HG02759 (cell line): ENCODE results near the gene DAAM2.
A peak's percentile ranks its signal among the peaks of the same experiment; 100 is the strongest.

ENCODE experiments used
- ATAC-seq: cut with Tn5 transposase; IDR thresholded peaks from one replicate; pipeline ENCODE4 v1.9.1; 2021; ENCODE audit warnings: mild to moderate bottlenecking, moderate library complexity; ENCODE audit not compliant: unreplicated experiment

The DAAM2 gene

DNA sequence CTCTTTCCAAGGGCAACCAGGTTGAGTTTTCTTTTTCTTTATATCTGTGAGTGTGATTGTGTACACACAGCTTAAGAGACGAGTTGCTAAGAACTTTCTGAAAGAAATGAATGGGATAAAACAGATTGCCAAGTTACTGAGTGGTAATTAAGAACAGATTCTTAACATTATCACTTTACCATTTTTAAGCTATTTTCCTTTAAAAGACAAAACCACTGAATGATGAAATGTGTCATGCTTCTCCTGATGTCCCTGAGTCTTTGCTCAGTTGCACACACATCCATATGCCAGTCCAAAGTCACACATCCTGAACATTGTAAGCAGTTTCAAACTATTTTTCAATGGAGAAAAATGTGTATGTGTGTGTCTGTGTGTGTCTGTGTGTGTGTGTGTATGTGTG, 5.5 kb upstream of the DAAM2 start:
- no peak for ATAC-seq

DNA sequence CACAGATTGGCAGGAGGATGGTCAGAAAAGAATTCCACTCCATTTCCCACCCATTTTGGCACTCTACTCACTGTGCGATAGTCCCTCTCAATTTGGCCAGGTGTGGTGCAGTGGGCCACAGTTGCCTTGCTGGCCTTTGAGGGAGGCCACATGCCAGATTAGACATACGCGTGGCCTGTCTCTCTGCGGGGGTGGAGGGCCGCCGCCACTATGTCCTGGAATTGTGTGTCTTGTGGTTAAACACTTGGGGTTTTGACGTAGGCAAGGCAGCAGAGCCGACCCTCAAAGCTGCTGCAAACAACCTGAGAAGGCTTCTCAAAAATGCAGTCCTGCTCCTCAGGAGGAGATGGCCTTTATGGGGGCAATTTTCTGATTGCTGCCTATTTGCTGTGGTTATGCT, 4.9 kb upstream of the DAAM2 start:
- no peak for ATAC-seq

DNA sequence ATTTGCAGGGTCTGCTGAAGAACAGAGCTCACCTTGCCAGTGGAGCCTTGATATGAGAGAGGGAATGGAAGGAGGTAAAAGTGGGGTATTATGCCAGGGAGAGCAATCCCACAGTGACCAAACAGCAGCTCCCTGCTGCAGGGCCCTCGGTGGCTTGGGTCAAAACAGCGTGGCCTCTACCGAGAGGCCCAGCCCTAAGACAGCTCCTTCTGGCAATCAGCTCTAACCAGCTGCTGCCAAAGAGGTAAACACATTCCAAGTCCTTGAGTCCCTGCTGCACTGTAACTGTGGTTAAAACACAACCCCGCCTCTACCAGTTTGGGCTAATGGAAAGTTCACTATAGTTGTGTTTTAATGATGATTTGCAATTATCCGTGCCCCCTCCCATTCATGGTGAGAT, 1.4 kb upstream of the DAAM2 start:
- no peak for ATAC-seq

DNA sequence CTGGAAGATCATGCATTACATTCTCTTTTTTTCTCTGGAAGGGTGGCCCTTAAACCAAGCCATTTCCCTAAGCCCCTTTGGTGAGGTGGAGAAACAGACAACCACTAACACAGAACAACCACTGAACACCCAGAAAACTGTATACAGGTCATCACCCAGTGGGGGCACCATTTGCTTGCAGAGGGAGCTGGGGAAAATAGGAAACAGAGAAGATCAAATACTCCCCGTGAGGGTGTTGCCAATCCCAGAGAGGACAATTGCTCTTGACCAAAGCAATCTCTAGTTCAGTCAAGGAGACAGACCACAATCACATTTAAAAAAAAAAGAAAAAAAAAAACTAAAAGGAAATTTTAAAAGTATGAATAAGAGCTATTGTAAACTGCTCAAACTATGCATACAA, 865 bp upstream of the DAAM2 start:
- no peak for ATAC-seq

DNA sequence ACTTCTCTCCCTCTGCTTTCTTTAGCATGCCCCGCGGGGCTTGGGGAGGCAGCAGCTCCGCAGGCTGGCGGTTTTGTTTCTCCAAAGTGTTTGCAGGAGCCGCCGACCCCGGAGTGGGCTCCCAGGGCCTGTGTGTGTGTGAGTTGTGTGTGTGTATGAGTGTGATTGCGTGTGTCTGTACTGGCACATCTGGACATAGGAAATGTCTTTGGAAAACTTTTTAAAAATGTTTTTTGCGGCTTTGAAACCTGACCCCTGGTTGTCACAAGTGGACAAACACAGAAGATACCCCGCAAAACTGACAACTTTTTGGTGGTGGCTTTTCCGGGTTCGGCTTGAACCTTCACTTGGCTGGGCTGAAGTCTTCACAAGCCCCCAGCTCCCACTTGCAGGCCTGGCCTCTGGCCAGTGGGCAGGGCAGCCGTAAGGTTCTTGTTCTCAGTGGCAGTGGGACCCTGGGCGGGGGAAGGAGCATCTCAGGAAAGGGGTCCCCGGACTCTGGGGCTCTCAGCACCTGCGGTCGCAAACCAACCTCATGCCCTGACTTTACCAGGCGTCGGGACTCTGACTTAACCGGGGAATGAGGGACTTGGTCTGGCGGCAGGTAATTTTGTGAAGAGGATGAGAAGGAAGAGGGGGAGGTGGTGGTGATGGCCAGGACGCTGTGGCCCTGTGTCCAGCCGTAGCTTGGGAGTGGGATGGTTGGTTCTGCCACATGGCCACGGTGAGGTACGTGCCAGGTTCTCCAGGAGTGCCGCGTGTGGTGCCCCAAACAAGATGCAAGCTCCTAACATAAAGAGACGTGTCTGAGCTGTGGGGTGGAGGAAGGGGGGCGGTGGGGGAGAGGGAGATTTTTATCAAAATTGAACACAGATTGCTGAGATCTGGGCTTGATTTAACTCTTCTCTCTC, 619 bp downstream of the DAAM2 start:
- ATAC-seq: no peak

DNA sequence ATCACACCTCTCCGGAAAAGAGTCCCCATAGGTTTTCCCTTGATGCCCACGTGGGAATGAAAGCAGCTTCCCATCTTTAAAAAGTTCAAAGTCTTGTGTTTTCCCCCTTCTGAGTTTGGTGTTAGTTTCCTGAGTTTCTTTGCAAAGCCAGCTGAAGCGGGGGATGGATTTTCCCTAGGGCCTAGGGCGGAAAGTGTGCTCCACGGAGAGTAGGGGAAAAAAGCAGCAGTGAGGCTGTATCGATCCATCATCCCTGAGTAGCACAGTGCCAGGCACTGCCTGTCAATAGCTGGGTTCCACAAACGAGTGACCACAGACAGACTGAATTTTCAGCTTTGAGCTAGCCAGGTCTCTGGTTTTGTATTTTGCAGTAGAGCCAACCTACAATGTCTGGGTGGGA, 1.3 kb downstream of the DAAM2 start:
- ATAC-seq: no peak

DNA sequence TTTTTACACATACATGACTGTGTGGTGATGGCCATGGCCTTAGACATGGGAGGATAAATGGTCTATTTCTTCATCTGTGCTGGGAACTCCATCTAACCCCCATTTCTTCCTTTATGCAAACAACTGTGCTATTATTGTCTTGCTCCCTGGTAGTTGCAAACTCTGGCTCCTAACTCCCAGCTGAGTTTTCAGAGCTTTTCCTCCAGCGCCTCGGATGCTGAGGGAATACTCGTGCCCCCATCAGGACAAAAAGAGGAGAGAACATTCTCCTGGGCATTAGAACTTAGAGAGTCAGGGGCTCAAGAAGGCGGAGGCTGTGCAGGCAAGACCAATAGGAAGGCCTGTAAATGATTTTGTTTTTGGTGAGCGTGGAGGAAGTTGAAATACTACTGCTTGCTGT, 2.1 kb downstream of the DAAM2 start:
- ATAC-seq: no peak

DNA sequence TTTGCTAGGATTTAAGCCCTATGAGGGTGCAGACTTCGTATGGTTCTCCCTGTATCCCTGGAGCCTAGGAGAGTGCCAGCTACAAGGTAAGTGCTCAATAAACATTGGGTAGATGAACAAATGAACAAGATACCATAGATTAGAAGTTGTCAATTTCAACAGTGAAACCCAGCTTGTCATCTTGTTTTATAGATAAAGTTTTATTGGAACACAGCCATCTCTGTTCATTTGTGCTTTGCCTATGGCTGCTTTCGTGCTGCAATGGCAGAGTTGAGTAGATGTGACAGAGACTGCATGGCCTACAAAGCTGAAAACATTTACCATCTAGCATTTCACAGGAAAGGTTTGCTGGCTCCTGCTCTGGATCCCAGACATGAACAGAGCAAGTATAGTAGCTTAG, 5.6 kb downstream of the DAAM2 start:
- ATAC-seq: no peak

DNA sequence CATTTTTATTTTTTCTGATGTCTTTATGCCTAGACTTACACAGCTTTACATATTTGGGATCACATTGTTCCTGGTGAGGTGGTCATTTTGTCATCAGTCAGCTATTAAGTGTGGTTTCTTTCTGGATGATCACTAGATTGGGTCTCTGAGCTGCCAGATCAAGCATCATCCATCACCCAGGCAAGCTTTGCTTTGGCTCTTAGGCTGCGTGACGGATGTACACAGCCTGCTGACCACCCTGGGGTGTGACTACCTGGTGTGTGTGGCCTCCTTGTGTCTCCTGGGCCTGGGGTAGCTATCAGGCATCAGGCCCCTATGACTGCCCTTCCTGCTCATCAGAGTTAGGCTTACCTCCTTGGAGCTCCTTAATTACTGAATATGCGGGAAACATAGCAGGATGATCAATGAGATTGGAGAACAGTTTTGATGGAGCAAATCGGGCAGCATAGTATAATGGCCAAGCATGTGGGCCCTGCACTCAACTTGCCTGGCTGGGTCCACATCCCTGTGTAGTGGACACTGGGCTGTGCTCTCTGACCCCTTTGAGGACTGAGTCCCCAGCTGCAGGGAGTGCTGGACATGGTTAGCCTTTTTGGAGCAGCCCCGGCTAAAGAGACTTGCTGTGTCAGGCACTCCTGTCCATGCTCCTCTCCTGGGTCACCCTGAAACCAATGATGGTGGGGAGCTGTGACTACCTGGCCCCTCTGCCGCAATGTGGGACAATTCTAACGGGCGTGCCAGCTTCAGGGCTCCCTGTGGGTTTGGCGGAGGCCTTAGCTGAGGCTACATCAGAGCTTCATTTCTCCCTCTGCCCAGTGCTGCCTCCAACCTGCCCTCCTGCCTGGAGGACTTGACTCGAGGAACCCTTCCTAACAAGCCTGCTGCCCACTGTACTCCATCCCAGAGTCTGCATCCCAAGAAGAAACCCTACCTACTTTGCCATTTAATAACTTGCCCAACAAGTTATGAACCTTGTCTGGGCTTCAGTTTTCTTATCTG, 8.2 kb downstream of the DAAM2 start:
- no peak for ATAC-seq

DNA sequence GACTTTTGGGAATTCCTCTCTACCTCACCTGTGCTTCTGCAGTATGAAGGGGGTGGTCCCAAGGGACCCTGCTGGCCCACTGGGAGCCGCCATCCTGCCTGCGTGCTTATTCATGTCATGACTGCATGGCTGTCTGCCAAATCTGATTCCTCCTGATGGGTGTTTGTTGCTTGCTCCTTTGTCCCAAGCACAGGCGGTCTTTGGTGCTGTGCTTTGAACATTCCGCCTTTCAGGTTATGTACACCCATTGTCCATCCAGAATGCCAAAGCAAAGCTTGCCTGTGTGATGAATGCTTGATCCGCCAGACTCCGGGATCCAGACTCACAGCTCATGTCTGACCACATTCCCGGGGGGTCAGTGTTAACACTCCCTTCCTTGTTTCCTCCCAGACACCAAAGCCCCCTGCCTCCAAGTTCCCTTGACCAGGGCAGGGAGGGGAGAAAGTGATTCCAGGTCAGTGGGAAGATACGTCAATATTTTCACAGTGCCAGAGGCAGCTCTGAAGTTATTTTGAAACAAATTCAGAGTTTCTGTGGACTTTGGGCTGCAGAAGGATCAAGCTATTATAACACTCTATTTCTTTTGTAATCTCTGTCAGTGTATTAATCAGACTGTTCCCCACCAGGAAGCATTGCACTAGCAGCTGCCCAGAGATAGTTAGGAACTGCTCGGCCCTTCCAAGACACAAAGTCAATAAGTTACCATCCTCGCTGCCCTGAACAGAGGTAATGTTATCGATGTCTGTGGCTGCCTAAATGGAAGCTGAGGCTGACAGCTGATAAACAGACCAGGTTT, 9.5 kb downstream of the DAAM2 start:
- no peak for ATAC-seq

DNA sequence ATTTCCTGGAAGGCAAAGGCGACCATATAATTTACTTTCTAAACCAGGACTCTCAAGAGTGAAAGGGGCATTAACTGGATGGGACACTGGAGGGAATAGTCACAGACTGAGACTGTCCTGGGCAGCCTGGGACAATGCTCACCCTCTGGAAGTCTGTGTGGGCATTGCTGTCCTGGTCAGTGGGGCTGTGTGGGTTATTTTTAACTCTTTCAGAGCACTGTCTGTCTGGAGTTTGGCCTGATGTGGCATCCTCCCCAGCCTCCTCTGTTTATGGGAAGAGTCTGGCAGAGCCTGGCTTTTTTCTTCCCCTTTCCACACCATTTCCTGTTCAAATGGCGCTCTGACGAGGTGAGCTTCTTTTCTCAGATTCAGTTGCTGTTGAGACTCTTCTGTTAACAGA, 11.7 kb downstream of the DAAM2 start:
- no peak for ATAC-seq

DNA sequence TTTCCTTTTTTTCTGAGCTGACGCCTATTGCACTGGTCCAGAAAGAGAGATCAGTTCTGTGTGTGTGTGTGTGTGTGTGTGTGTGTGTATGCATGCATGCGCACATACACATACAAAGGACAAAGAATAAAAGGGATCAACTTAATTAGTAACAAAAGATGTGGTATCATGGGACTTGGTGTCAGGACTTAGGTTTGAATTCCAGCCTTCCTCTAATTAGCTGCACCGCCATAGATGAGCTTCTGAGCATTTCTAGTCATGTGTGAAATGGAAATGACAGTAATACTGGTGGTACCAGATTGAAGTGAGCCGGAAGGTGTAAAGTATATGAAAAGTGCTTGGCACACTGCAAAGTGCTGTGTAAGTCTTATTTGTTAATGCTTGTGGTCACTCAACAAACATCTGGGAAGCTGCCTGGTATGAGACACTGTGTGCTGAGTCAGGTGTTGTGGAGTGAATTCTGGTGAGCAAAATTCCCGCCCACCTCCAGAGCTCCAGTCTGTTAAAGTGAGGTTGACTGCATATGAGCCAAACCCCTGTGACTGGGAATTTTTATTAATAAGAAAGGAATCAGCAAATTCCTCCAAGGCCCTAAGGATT, 12.4 kb downstream of the DAAM2 start:
- no peak for ATAC-seq

DNA sequence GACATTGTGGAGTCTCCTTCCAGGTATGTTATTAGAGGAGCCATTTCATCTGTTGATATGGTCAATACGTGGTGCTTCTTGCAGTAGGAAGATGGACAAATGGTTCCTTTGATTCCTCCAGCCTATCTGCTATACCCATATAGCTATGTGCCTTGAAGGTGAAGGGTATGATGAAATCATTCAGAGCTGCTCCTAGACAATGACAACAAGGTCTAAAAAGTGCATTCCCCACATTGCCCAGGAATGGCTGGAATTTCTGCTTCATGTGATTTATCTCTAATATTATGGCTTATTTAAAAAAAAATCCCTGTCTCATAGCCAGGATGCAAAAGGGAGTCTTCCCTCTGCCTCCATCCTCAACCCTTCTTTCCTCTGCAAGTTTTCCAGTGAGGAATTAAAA, 14.1 kb downstream of the DAAM2 start:
- no peak for ATAC-seq

DNA sequence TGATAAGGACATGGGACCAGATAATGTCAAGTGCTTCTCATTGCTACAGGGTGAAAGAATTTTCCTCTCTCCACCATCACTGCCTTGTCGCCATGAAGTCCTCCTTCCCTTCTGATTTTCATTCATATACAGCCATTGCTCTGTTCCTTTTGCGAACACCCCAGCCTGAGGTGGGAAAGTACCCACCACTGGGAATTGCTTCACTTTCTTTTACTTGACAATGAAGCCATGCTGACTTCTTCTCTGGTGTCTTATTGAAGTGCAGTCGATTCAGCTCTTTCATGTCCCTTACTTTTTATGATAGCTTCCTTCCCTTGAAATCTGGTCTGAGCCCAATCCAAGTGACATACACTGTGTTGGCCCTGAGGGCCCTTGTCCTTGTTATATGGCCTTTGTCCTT, 16.2 kb downstream of the DAAM2 start:
- no peak for ATAC-seq

DNA sequence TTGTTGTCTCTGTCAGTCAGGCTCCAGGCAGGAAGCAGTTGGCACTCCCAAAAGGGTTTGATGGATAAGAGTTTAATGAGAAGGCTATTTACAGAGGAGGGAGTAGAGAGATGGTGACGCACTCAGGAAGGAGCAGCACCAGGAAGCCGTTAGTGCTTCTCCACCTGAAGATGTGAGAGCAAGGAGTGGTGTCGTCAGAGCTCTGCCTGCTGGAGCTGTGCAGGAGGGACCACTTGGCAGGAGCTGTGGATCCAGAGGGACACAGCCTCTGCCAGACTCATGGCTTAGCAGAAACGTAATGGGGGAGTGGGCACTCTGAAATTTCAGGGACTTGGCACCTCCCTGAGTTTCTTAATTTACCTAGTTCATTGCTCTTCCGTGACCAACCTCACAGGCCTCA, 16.8 kb downstream of the DAAM2 start:
- no peak for ATAC-seq

DNA sequence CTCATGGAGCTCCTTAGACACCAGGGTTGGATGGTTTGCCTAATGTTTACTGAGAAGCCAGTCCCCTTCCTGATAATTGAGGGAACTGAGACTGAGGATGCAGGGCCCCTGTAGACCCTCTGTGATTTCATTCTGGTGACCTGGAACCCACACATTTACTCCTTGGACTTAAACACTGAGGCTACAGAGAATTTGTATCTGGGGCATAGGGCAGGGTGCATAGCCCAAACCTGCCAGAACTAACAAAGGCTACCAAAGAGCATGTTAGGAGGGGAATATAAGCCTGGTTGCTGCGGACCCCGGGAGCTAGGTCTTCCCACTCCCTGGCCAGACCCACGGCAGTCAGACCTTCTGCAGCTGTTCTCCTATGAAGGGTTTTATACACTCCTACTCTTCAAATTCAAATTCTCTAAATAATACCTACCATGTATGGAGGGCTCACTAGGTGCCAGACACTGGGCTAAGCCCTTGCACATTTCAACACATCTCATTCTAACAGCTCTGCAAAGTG, 19.7 kb downstream of the DAAM2 start:
- no peak for ATAC-seq

DNA sequence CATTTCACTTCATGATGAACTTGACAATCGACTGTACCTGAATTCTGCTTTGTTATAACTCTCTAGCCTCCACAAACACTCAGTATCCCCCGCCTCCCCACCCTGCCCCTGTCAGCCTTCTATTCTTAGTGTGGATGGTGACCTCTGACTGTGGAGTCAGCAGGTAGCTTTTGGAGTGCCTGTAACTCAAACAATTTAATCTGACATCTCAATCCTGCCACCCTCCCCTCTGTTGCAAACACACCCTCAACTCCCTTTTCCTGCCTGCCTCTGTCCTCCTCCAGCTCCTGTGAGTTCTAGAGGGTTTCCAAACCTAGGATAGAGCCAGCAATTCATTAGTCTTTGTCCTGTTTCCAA, 20.3 kb downstream of the DAAM2 start:
- no peak for ATAC-seq

DNA sequence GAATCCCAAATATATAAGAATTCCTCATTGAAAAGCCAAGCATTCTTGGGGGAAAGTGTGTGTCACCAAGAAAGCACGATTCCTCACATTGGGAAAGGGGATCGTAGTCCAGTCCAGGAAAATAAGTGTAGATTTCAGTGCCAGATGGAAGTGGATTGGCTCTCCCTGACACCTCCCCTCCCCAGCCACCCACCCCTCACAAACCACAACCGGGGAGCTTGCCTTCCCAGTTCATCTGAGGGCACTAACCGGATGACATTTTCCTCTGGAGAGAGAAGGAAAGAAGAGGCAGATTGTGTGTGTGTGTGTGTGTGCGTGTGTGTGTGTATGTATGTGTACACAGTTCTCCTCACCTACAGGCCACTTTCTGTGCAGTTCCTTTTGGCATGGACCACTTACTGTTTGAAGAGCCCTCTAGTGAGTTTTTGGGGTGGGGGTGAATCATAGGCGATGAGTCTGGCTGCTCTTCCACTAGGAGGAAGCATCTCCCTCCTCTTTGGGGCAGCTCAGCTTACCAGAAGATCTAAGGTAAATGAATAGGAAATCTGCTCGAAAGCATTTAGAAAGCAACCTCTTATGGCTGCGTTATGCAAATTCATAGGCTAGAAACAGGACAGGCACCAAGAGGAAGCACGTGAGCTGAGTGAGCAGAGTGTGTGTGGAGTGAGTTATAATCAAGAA, 20.8 kb downstream of the DAAM2 start:
- ATAC-seq: peak; percentile 86

DNA sequence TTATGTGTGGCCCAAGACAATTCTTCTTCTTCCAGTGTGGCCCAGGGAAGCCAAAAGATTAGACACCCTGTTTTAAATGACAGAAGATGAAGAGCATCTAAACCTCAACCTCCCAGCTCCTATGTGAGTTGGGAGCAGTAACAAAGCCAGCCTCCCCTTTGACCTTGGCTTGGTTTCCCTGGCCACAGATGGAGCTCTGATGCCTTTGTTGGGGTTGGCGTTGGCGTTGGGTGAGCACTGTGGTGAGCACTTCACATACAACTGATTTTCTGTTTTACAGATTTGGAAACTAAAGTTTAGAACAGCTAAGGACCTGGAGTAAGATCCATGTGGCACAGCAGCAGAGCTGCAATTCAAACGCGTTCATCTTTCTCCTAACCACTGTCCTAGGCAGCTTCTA, 22.1 kb downstream of the DAAM2 start:
- no peak for ATAC-seq

DNA sequence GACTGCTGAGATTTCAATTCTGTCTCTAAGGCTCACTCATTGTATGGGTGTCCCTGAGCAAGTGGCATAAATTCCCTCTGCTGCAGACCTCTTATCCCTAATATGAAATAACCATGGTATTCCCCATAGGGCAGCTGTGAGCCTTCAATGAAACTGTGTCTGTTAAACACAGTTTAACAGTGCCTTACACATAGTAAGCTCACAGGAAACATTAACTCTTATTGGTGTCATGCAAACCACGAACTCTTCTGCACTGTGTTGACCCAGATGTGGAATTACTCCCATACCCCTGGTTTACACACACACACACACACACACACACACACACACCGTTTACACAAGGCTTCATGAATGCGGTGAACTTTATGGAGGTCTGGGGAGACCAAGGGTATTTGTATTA, 23.2 kb downstream of the DAAM2 start:
- ATAC-seq: no peak
